A549 (cell line): ENCODE data around the gene ARHGAP18. TPM values are rescaled to one million over a fixed set of nuclear protein-coding genes. Genes with fewer than 3 reads are reported as not detected.

Experiments used
- ATAC-seq, 2 experiments: fragments of 200-7000 bp in 1 of 2; fragments of >200 bp in 1 of 2; cut with Nextera tagmentation in 1 of 2; cut with Tn5 transposase in 1 of 2; 3 replicates each; pipeline versions ENCODE4 v1.8.0 to v1.9.1; 2018 to 2020; ENCODE audit warnings: mild to moderate bottlenecking in 1 of 2, moderate library complexity in 1 of 2
- CTCF ChIA-PET: fragments of 300-600 bp; sonication (Branson Sonifier 250); formaldehyde crosslinking; extraction: SDS; loops from one replicate; lab custom pipeline; 2021; ENCODE audit warnings: antibody characterized with exemption, inconsistent platforms; lab: Yijun Ruan, JAX
- POLR2A ChIA-PET: fragments of 350-600 bp; formaldehyde crosslinking; extraction: SDS; loops from one replicate; lab custom pipeline; 2021; ENCODE audit warnings: antibody characterized with exemption, inconsistent platforms; lab: Yijun Ruan, JAX
- DNase-seq, 2 experiments: peaks; one replicate each; pipeline versions ENCODE4 v3.0.0 to v3.0.0-alpha.2; 2011 to 2016; ENCODE audit warnings: low read depth in 1 of 2, low spot score in 1 of 2
- FAIRE-seq: peaks from 2 replicates; lab custom pipeline; 2011; peaks lifted over from hg19 to GRCh38; lab: Jason Lieb, UNC
- H3K27ac ChIP-seq, 2 experiments: fragments of >200 bp; sonication (Bioruptor Twin); formaldehyde crosslinking; 3 replicates each; pipeline ENCODE4 v1.5.1; 2016 to 2017
- H3K4me1 ChIP-seq: fragments of >200 bp; sonication (Bioruptor Twin); formaldehyde crosslinking; 3 replicates; pipeline ENCODE4 v1.6.1; 2016
- H3K4me2 ChIP-seq: fragments of >200 bp; sonication (Bioruptor Twin); formaldehyde crosslinking; 3 replicates; pipeline ENCODE4 v1.6.1; 2016
- H3K4me3 ChIP-seq: fragments of >200 bp; sonication (Bioruptor Twin); formaldehyde crosslinking; 3 replicates; pipeline ENCODE4 v1.5.1; 2016
- H3K9me3 ChIP-seq: fragments of >200 bp; sonication (Bioruptor Twin); formaldehyde crosslinking; 3 replicates; pipeline ENCODE4 v1.6.1; 2016
- BCL3 ChIP-seq: fragments of >200 bp; sonication (Bioruptor Twin); formaldehyde crosslinking; IDR thresholded peaks from 3 replicates; pipeline ENCODE4 v1.6.1; 2016
- CBX2 ChIP-seq: fragments of 200-600 bp; sonication (generic); IDR thresholded peaks from 2 replicates; pipeline ENCODE4 v1.6.1; 2016; ENCODE audit warnings: low read depth, mild to moderate bottlenecking, borderline replicate concordance
- CEBPB ChIP-seq, 2 experiments: fragments of >200 bp in 1 of 2; sonication (Bioruptor Twin) in 1 of 2; formaldehyde crosslinking in 1 of 2; IDR thresholded peaks; 2 replicates each; pipeline ENCODE4 v1.6.1; 2012 to 2016
- CHD4 ChIP-seq: fragments of 200-600 bp; sonication (generic); IDR thresholded peaks from 2 replicates; pipeline ENCODE4 v1.6.1; 2016; ENCODE audit warnings: antibody characterized with exemption, mild to moderate bottlenecking, borderline replicate concordance
- CTCF ChIP-seq: fragments of >200 bp; sonication (Bioruptor Twin); formaldehyde crosslinking; IDR thresholded peaks from 3 replicates; pipeline ENCODE4 v1.5.1; 2016
- EHF ChIP-seq: fragments of 250-450 bp; sonication (Bioruptor Pico); IDR thresholded peaks from 2 replicates; pipeline ENCODE4 v1.5.0; 2020; ENCODE audit warnings: mild to moderate bottlenecking
- EHMT2 ChIP-seq: fragments of 200-600 bp; sonication (generic); IDR thresholded peaks from 2 replicates; pipeline ENCODE4 v1.6.1; 2016; ENCODE audit warnings: antibody characterized with exemption, low read depth, mild to moderate bottlenecking, moderate library complexity
- HEYL ChIP-seq: fragments of 250-450 bp; sonication (Bioruptor Pico); IDR thresholded peaks from 2 replicates; pipeline ENCODE4 v1.8.0; 2021; ENCODE audit warnings: mild to moderate bottlenecking, moderate library complexity
- HOXB13 ChIP-seq: fragments of 250-450 bp; sonication (Bioruptor Pico); IDR thresholded peaks from 2 replicates; pipeline ENCODE4 v1.5.0; 2020; ENCODE audit warnings: low read depth, mild to moderate bottlenecking, moderate library complexity
- HOXB5 ChIP-seq: fragments of 250-450 bp; sonication (Bioruptor Pico); IDR thresholded peaks from 2 replicates; pipeline ENCODE4 v1.5.0; 2020; ENCODE audit warnings: mild to moderate bottlenecking, moderate library complexity
- JUNB ChIP-seq: fragments of >200 bp; sonication (Bioruptor Twin); formaldehyde crosslinking; IDR thresholded peaks from 2 replicates; pipeline ENCODE4 v1.6.1; 2016
- KDM5A ChIP-seq: fragments of 200-600 bp; sonication (generic); IDR thresholded peaks from 2 replicates; pipeline ENCODE4 v1.6.1; 2016; ENCODE audit warnings: antibody characterized with exemption, mild to moderate bottlenecking
- MAFK ChIP-seq: fragments of 450-650 bp; IDR thresholded peaks from 2 replicates; pipeline ENCODE4 v1.6.1; 2014; ENCODE audit not compliant: partially characterized antibody
- MAZ ChIP-seq: fragments of 150-350 bp; IDR thresholded peaks from 2 replicates; pipeline ENCODE4 v1.6.1; 2014; ENCODE audit warnings: antibody characterized with exemption, low read depth, low read length, borderline replicate concordance
- NFE2L2 ChIP-seq: fragments of 150-350 bp; conservative IDR thresholded peaks from 2 replicates; pipeline ENCODE4 v1.6.1; 2014; ENCODE audit warnings: low read length
- NPAS2 ChIP-seq: fragments of 250-450 bp; sonication (Bioruptor Pico); IDR thresholded peaks from 2 replicates; pipeline ENCODE4 v1.8.0; 2022; ENCODE audit warnings: mild to moderate bottlenecking, moderate library complexity, borderline replicate concordance
- PHF8 ChIP-seq: fragments of 200-600 bp; sonication (generic); IDR thresholded peaks from 2 replicates; pipeline ENCODE4 v1.6.1; 2016; ENCODE audit warnings: low read depth, mild to moderate bottlenecking, antibody characterized with exemption, moderate library complexity, borderline replicate concordance
- POLR2A ChIP-seq: IDR thresholded peaks from 2 replicates; pipeline ENCODE4 v1.6.1; 2012; ENCODE audit warnings: mild to moderate bottlenecking, low read length
- RAD21 ChIP-seq, 2 experiments: fragments of >200 bp in 1 of 2; sonication (Bioruptor Twin) in 1 of 2; formaldehyde crosslinking in 1 of 2; IDR thresholded peaks in 1 of 2; conservative IDR thresholded peaks in 1 of 2; 2 replicates in 1 of 2; 3 replicates in 1 of 2; pipeline ENCODE4 v1.6.1; 2012 to 2018; ENCODE audit warnings: inconsistent platforms in 1 of 2
- RFX5 ChIP-seq: fragments of 450-650 bp; IDR thresholded peaks from 2 replicates; pipeline ENCODE4 v1.7.1; 2014; ENCODE audit warnings: antibody characterized with exemption, mild to moderate bottlenecking, moderate library complexity
- SREBF2 ChIP-seq: fragments of 450-650 bp; IDR thresholded peaks from 2 replicates; pipeline ENCODE4 v1.6.1; 2014; ENCODE audit warnings: mild to moderate bottlenecking, moderate library complexity
- USF2 ChIP-seq: fragments of 450-650 bp; IDR thresholded peaks from 2 replicates; pipeline ENCODE4 v1.6.1; 2014; ENCODE audit warnings: antibody characterized with exemption
- ZFP36 ChIP-seq: fragments of 450-650 bp; IDR thresholded peaks from 2 replicates; pipeline ENCODE4 v1.6.1; 2014; ENCODE audit warnings: borderline replicate concordance; ENCODE audit not compliant: partially characterized antibody
- WGBS: methylation state at CpG from one replicate; pipeline ENCODE4 v1.1.6; 2017; ENCODE audit errors: missing lambda C conversion rate; 5-methylcytosine and 5-hydroxymethylcytosine counted together
- polyA plus RNA-seq, 4 experiments: library from polyadenylated mRNA; depleted of rRNA in 3 of 4; stranded (reverse); fragments of >200 nt; fragmentation: RNase III in 1 of 4; extraction: RNeasy Plus Mini Kit Qiagen cat#74134 plus additional on column Dnase treatment in 1 of 4; gene quantifications; 2 replicates in 3 of 4; 3 replicates in 1 of 4; pipeline ENCODE4 v1.2.3, GENCODE V29; 2011 to 2017
- TF ChIP-seq, protein P1 (sequence below): IDR thresholded peaks from 2 replicates; pipeline ENCODE4 v1.6.1; 2012
- TF ChIP-seq, protein P2 (sequence below): fragments of 250-450 bp; sonication (Bioruptor Pico); IDR thresholded peaks from 2 replicates; pipeline ENCODE4 v1.5.0; 2021; ENCODE audit warnings: mild to moderate bottlenecking, moderate library complexity, borderline replicate concordance
- TF ChIP-seq, protein P3 (sequence below): fragments of >200 bp; sonication (Bioruptor Twin); formaldehyde crosslinking; IDR thresholded peaks from 2 replicates; pipeline ENCODE4 v1.6.1; 2016
- TF ChIP-seq, protein P4 (sequence below): IDR thresholded peaks from 2 replicates; pipeline ENCODE4 v1.6.1; 2012; ENCODE audit warnings: low read depth, borderline replicate concordance

The ARHGAP18 gene
- polyA plus RNA-seq, 2 of the 4 experiments (the other 2 are of a cell fraction): 11.2 to 16.7 TPM

GRCh38 chr6:129539032-129539431, 170.9 kb downstream of the ARHGAP18 start:
- DNase-seq (no peak), FAIRE-seq (no peak)
- Histone ChIP-seq H3K4me3 (no peak overlapping the region), H3K27ac (no peak overlapping the region)
- 36% methylated on average over 2 of the region's 2 CpGs for WGBS
- CTCF ChIA-PET: interaction anchor here (1.4 kb wide), 1 partner anchor 10 kb away, joined by 3 read pairs; no protein-coding TSS in a partner anchor
- TF ChIP-seq USF2: no peak
- no peak for TF ChIP-seq RFX5
- TF ChIP-seq, protein P1, sequence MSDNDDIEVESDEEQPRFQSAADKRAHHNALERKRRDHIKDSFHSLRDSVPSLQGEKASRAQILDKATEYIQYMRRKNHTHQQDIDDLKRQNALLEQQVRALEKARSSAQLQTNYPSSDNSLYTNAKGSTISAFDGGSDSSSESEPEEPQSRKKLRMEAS: no peak
- no peak for TF ChIP-seq CTCF
- no peak for TF ChIP-seq HEYL (CRISPR knock-in tag)
- TF ChIP-seq, all 56 proteins: peak for 0
- Histone ChIP-seq H3K4me1 (no peaks in the 10 kb centered on the region), H3K4me2 (no peak overlapping the region), H3K9me3 (no peaks in the 10 kb centered on the region)
- POLR2A ChIA-PET: no interaction called here
- ATAC-seq: no peak

DNA sequence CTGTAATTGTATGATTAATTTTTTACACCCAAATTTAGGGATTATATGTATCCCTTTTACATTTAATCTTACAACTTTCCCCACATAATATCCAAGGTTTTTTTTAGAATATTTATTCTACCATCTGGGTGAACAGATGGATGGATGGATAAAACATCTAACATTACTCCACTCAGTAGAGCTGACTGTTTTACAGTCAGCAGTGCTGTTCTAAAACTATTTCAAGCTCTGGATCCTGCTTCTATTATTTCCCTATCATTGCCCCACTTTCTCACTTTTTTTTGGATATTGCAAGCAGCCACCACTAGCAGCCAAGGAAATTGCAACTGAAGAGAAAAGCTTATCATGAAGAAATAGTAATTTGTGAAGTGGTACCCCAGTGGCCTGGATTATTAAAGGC, 173.7 kb downstream of the ARHGAP18 start:
- Histone ChIP-seq H3K9me3 (no peaks in the 10 kb centered on the region), H3K4me3 (no peak overlapping the region)
- CTCF ChIA-PET: no interaction called here
- DNase-seq (no peak), FAIRE-seq (no peak)
- POLR2A ChIA-PET: no interaction called here
- no peak for TF ChIP-seq CHD4
- no peak for TF ChIP-seq EHMT2
- no peak for TF ChIP-seq NFE2L2
- no peak for TF ChIP-seq POLR2A
- TF ChIP-seq CBX2: no peak
- no peak for TF ChIP-seq JUNB
- TF ChIP-seq PHF8: no peak
- no peak for TF ChIP-seq BCL3
- TF ChIP-seq NPAS2 (CRISPR knock-in tag): no peak
- TF ChIP-seq KDM5A: no peak
- TF ChIP-seq, protein P2, sequence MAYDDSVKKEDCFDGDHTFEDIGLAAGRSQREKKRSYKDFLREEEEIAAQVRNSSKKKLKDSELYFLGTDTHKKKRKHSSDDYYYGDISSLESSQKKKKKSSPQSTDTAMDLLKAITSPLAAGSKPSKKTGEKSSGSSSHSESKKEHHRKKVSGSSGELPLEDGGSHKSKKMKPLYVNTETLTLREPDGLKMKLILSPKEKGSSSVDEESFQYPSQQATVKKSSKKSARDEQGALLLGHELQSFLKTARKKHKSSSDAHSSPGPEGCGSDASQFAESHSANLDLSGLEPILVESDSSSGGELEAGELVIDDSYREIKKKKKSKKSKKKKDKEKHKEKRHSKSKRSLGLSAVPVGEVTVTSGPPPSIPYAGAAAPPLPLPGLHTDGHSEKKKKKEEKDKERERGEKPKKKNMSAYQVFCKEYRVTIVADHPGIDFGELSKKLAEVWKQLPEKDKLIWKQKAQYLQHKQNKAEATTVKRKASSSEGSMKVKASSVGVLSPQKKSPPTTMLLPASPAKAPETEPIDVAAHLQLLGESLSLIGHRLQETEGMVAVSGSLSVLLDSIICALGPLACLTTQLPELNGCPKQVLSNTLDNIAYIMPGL (CRISPR knock-in tag): no peak
- no peak for TF ChIP-seq SREBF2
- TF ChIP-seq, all 56 proteins: peak for 0
- no peaks in the 10 kb centered on the region for H3K4me1 ChIP-seq
- no peak for ATAC-seq
- H3K4me2 ChIP-seq: no peak overlapping the region
- no peak overlapping the region for H3K27ac ChIP-seq

GRCh38 chr6:129534926-129535325, 175.1 kb downstream of the ARHGAP18 start:
- FAIRE-seq (no peak), DNase-seq (no peak), ATAC-seq (no peak)
- no peak overlapping the region for H3K4me3 ChIP-seq
- H3K27ac ChIP-seq: no peak overlapping the region
- ChIA-PET POLR2A (no interaction called here), CTCF (no interaction called here)
- H3K4me1 ChIP-seq: no peaks in the 10 kb centered on the region
- no peak overlapping the region for H3K4me2 ChIP-seq
- no peaks in the 10 kb centered on the region for H3K9me3 ChIP-seq
- TF ChIP-seq CHD4 (no peak), RAD21 (conservative IDR thresholded peaks at IDR 0.05 in 1 of 2, IDR thresholded peaks at IDR 0.05 in 1 of 2) (no peak), CBX2 (no peak), MAZ (no peak), RFX5 (no peak), USF2 (no peak), ZFP36 (no peak), EHF (CRISPR knock-in tag) (no peak), MAFK (no peak), HOXB5 (CRISPR knock-in tag) (no peak), HOXB13 (CRISPR knock-in tag) (no peak), CEBPB (IDR thresholded peaks at IDR 0.05) (no peak)
- TF ChIP-seq, protein P3, sequence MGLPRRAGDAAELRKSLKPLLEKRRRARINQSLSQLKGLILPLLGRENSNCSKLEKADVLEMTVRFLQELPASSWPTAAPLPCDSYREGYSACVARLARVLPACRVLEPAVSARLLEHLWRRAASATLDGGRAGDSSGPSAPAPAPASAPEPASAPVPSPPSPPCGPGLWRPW: no peak
- TF ChIP-seq, protein P4, sequence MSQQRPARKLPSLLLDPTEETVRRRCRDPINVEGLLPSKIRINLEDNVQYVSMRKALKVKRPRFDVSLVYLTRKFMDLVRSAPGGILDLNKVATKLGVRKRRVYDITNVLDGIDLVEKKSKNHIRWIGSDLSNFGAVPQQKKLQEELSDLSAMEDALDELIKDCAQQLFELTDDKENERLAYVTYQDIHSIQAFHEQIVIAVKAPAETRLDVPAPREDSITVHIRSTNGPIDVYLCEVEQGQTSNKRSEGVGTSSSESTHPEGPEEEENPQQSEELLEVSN: no peak
- TF ChIP-seq, protein P1: no peak
